ENCODE results near the gene HARBI1. TPM values are rescaled to one million over a fixed set of nuclear protein-coding genes. Genes with fewer than 3 reads are reported as not detected.
A peak's percentile ranks its signal among the peaks of the same experiment; 100 is the strongest.

The HARBI1 gene
- total RNA-seq, 3 donors from 2014 or later = 1.6 to 9.1 (median 3.5) TPM

GRCh38 chr11:46554213-46555147 lies 62.5 kb downstream of the HARBI1 start:
- intact Hi-C loops (cut with DNase I; ENCODE audit: low total_unique reads) = no loop called here
- Histone ChIP-seq H3K27me3 (no peaks in the 10 kb centered on the region), H3K4me3 (no peak overlapping the region), H3K9me3 (no peaks in the 10 kb centered on the region), H3K36me3 (no peaks in the 10 kb centered on the region), H3K27ac (peak overlapping the region; percentile 92 to 96), H3K4me1 (peaks cover 0 to 14% of the 10 kb centered on the region in 2 donors)
- TF ChIP-seq CTCF (IDR thresholded peaks at IDR 0.05) (no peak), POLR2AphosphoS5 (IDR thresholded peaks at IDR 0.05) (no peak), POLR2A (IDR thresholded peaks at IDR 0.05) (no peak)
- DNase-seq (ENCODE audit: low spot score in 2 of 2) = no peak

DNA sequence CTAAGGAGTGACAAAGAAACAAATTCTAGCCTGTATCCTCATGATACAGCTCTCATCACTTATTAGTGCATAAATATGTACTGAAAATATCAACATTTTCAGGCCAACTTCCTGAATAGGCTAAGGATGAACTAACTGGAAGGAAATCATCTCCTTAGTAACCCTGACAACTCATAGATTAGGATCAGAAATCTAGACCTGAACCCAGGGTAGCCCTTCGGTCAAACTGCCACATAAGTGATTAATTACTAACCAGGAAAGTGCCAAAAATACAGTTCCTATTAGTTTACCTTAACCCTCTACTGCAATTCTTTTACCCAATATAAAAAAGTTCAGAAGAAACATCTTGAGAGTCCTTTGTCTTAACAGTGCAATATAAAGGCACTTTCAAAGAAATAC lies 63.2 kb downstream of the HARBI1 start:
- H3K4me3 ChIP-seq = peak overlapping the region in 1 of 3 donors; percentile 4
- H3K27me3 ChIP-seq = no peaks in the 10 kb centered on the region
- peaks cover 0 to 14% of the 10 kb centered on the region in 2 donors for H3K4me1 ChIP-seq
- no peak for DNase-seq (ENCODE audit: low spot score in 2 of 2)
- intact Hi-C loops (cut with DNase I; ENCODE audit: low total_unique reads) = no loop called here
- peak overlapping the region; percentile 92 to 96 for H3K27ac ChIP-seq
- no peaks in the 10 kb centered on the region for H3K9me3 ChIP-seq
- no peaks in the 10 kb centered on the region for H3K36me3 ChIP-seq
- TF ChIP-seq POLR2A (IDR thresholded peaks at IDR 0.05) = no peak
- TF ChIP-seq CTCF (IDR thresholded peaks at IDR 0.05) = no peak
- no peak for TF ChIP-seq POLR2AphosphoS5 (IDR thresholded peaks at IDR 0.05)

Other genes with a start within 250 kb of the HARBI1 start
- 100 to 1,000 TPM in 1 of 3 donors, 10 to 100 TPM in 2; 20.5 to 115 (median 54.7) TPM for gene MDK, start 235.6 kb downstream of the HARBI1 start, total RNA-seq
- gene CHRM4, start 225.5 kb downstream of the HARBI1 start, total RNA-seq = 1 to 10 TPM in 1 of 3 donors, under 1 TPM in 1, not detected in 1; 0.66 to 1.1 TPM
- 10 to 100 TPM; 32.5 to 38.9 (median 34.1) TPM for gene AMBRA1, start 23.2 kb downstream of the HARBI1 start, total RNA-seq
- gene ATG13, start 326 bp upstream of the HARBI1 start, total RNA-seq = 100 to 1,000 TPM in 1 of 3 donors, 10 to 100 TPM in 2; 84.2 to 113 (median 87.5) TPM
- 10 to 100 TPM; 26.5 to 55.7 (median 33.8) TPM for gene ARHGAP1, start 83.4 kb upstream of the HARBI1 start, total RNA-seq
- gene ZNF408, start 83.8 kb upstream of the HARBI1 start, total RNA-seq = 1 to 10 TPM; 6.4 to 8.0 (median 7.5) TPM
- gene F2, start 102.0 kb upstream of the HARBI1 start, total RNA-seq = not detected
- 10 to 100 TPM; 32.1 to 45.2 (median 41.4) TPM for gene CKAP5, start 229.1 kb upstream of the HARBI1 start, total RNA-seq

Data from breast epithelium (tissue), 4 donors.